Measurements from ENCODE around the gene PACSIN1. TPM values are rescaled to one million over a fixed set of nuclear protein-coding genes. Genes with fewer than 3 reads are reported as not detected.
A peak's percentile ranks its signal among the peaks of the same experiment; 100 is the strongest.

Gene PACSIN1
- total and polyA plus RNA-seq, 10 of the 15 experiments (the other 5 are each of a cell fraction or from before 2014, with no cell fraction given) = 0.50 to 9.4 (median 2.8) TPM

GRCh38 chr6:34436803-34437643 lies 28.9 kb upstream of the PACSIN1 start:
- Histone ChIP-seq H3K27ac (ENCODE audit: control insufficient read depth, insufficient read depth) (no peak overlapping the region), H3K79me2 (ENCODE audit: control insufficient read depth, insufficient read depth, low read length) (no peaks in the 10 kb centered on the region), H3K9me3 (replicated peaks; ENCODE audit: control insufficient read depth, insufficient read depth, low read length) (no peaks in the 10 kb centered on the region; the same call in 2 of the 3 replicates), H3K9ac (ENCODE audit: control insufficient read depth, insufficient read depth, low read length) (no peak overlapping the region), H3K4me2 (ENCODE audit: control insufficient read depth, insufficient read depth) (no peak overlapping the region), H4K20me1 (ENCODE audit: control insufficient read depth, insufficient read depth) (no peaks in the 10 kb centered on the region), H3K27me3 (replicated peaks in 1 of 2; ENCODE audit: control insufficient read depth in 2 of 2, insufficient read depth in 2 of 2, low read length in 1 of 2) (no peaks in the 10 kb centered on the region), H3K4me1 (ENCODE audit: control insufficient read depth, insufficient read depth, low read length) (no peaks in the 10 kb centered on the region), H3K36me3 (ENCODE audit: control insufficient read depth in 2 of 2, insufficient read depth in 2 of 2, low read length in 1 of 2) (no peaks in the 10 kb centered on the region), H3K4me3 (no peak overlapping the region), H2AFZ (ENCODE audit: control insufficient read depth, low read depth, low read length) (no peak overlapping the region)
- ChIA-PET RAD21 (ENCODE audit: unreplicated experiment) (interaction anchor here (0.6 to 0.8 kb wide), 2 partner anchors 22 to 23 kb away, joined by 3 to 4 read pairs; no protein-coding TSS in a partner anchor), SMC1A (ENCODE audit: uncharacterized antibody, unreplicated experiment) (no interaction called here), POLR2A (no interaction called here), CTCF (interaction anchor here (0.6 to 1.5 kb wide), 2 partner anchors 11 to 140 kb away, joined by 3 to 4 read pairs; partner anchors contain the start of gene RPS10)
- no TSS peak for BruUV-seq (replicated peaks)
- TF ChIP-seq GATAD2B (conservative IDR thresholded peaks at IDR 0.05; ENCODE audit: low read depth) = no peak
- 0 out of 2 replicates have a peak, but pooled peaks have one; percentile 21 for TF ChIP-seq NFYB (IDR thresholded peaks at IDR 0.05; ENCODE audit: insufficient read depth, low read depth, low read length)
- in situ Hi-C loops (cut with MboI) = no loop called here
- intact Hi-C loops (cut with micrococcal nuclease; ENCODE audit: unreplicated experiment) = no loop called here
- no peak for FAIRE-seq
- WGBS (ENCODE audit: insufficient coverage, insufficient replicate concordance, low lambda C conversion rate, missing lambda C conversion rate) = 82% methylated on average over 31 of the region's 38 CpGs
- no peak for ATAC-seq
- DNase-seq (ENCODE audit: low read depth, low spot score) = no peak

GRCh38 chr6:34437644-34437970 lies 28.3 kb upstream of the PACSIN1 start:
- Histone ChIP-seq H3K9me3 (replicated peaks; ENCODE audit: control insufficient read depth, insufficient read depth, low read length) (no peaks in the 10 kb centered on the region; the same call in 2 of the 3 replicates), H3K4me2 (ENCODE audit: control insufficient read depth, insufficient read depth) (no peak overlapping the region), H3K9ac (ENCODE audit: control insufficient read depth, insufficient read depth, low read length) (no peak overlapping the region), H3K79me2 (ENCODE audit: control insufficient read depth, insufficient read depth, low read length) (no peaks in the 10 kb centered on the region), H3K36me3 (ENCODE audit: control insufficient read depth in 2 of 2, insufficient read depth in 2 of 2, low read length in 1 of 2) (no peaks in the 10 kb centered on the region), H4K20me1 (ENCODE audit: control insufficient read depth, insufficient read depth) (no peaks in the 10 kb centered on the region), H3K4me3 (no peak overlapping the region), H2AFZ (ENCODE audit: control insufficient read depth, low read depth, low read length) (no peak overlapping the region), H3K27ac (ENCODE audit: control insufficient read depth, insufficient read depth) (no peak overlapping the region), H3K4me1 (ENCODE audit: control insufficient read depth, insufficient read depth, low read length) (no peaks in the 10 kb centered on the region), H3K27me3 (replicated peaks in 1 of 2; ENCODE audit: control insufficient read depth in 2 of 2, insufficient read depth in 2 of 2, low read length in 1 of 2) (no peaks in the 10 kb centered on the region)
- ChIA-PET POLR2A (no interaction called here), RAD21 (ENCODE audit: unreplicated experiment) (no interaction called here), SMC1A (ENCODE audit: uncharacterized antibody, unreplicated experiment) (no interaction called here), CTCF (interaction anchor here (0.6 kb wide), 1 partner anchor 141 kb away, joined by 3 read pairs; no protein-coding TSS in a partner anchor)
- no TSS peak for BruUV-seq (replicated peaks)
- WGBS (ENCODE audit: insufficient coverage, insufficient replicate concordance, low lambda C conversion rate, missing lambda C conversion rate) = 5% methylated on average over 1 of the region's 1 CpG
- DNase-seq (ENCODE audit: low read depth, low spot score) = no peak
- no peak for ATAC-seq
- in situ Hi-C loops (cut with MboI) = no loop called here
- no peak for TF ChIP-seq BCL3 (IDR thresholded peaks at IDR 0.05; ENCODE audit: borderline replicate concordance, insufficient read depth, low read depth, low read length, poor library complexity, severe bottlenecking)
- no peak for TF ChIP-seq ASH2L (IDR thresholded peaks at IDR 0.05; ENCODE audit: borderline replicate concordance, low read depth)
- no peak for TF ChIP-seq SPI1 (IDR thresholded peaks at IDR 0.05; ENCODE audit: borderline replicate concordance, insufficient read depth, low read depth, low read length)
- no peak for TF ChIP-seq ZNF207 (IDR thresholded peaks at IDR 0.05; ENCODE audit: borderline replicate concordance)
- no peak for TF ChIP-seq SRF (IDR thresholded peaks at IDR 0.05; ENCODE audit: low read depth in 2 of 2, low read length in 2 of 2)
- TF ChIP-seq GATAD2B (conservative IDR thresholded peaks at IDR 0.05; ENCODE audit: low read depth) = no peak
- TF ChIP-seq PKNOX1 (IDR thresholded peaks at IDR 0.05) = no peak
- TF ChIP-seq HSF1 (IDR thresholded peaks at IDR 0.05; ENCODE audit: low read depth, low read length) = no peak
- no peak for TF ChIP-seq RCOR1 (conservative IDR thresholded peaks at IDR 0.05; ENCODE audit: low read depth, low read length)
- FAIRE-seq = no peak
- intact Hi-C loops (cut with micrococcal nuclease; ENCODE audit: unreplicated experiment) = no loop called here

Data from GM12878 (cell line).